Neuronal stem cell (in vitro differentiated cells): ENCODE data around the gene RNF17.
"Not testable (repeated sequence)": the region's sequence is repeated elsewhere in the genome, so short reads cannot be mapped to it uniquely, and the experiment has no call there.

Source experiments
- DNase-seq: peaks from one replicate; pipeline ENCODE4 v3.0.0-alpha.2; 2013; ENCODE audit warnings: low spot score
- H2AFZ ChIP-seq: one replicate; pipeline ENCODE4 v1.6.1; 2013; ENCODE audit warnings: mild to moderate bottlenecking, low read length, inconsistent platforms
- H2AK5ac ChIP-seq: 2 replicates; pipeline ENCODE4 v1.6.1; 2013; ENCODE audit warnings: low read depth, mild to moderate bottlenecking, inconsistent platforms, low read length, moderate library complexity, mixed read lengths
- H2BK120ac ChIP-seq: 2 replicates; pipeline ENCODE4 v1.6.1; 2013; ENCODE audit warnings: low read depth, mild to moderate bottlenecking, inconsistent platforms, low read length, moderate library complexity, mixed read lengths
- H2BK12ac ChIP-seq: one replicate; pipeline ENCODE4 v1.6.1; 2013; ENCODE audit warnings: low read length, inconsistent platforms
- H2BK15ac ChIP-seq: 2 replicates; pipeline ENCODE4 v1.6.1; 2013; ENCODE audit warnings: mild to moderate bottlenecking, low read length, inconsistent platforms, mixed read lengths
- H2BK5ac ChIP-seq: one replicate; pipeline ENCODE4 v1.6.1; 2013; ENCODE audit warnings: inconsistent platforms, mild to moderate bottlenecking, low read length, moderate library complexity
- H3K14ac ChIP-seq: one replicate; pipeline ENCODE4 v1.6.1; 2013; ENCODE audit warnings: low read length, inconsistent platforms
- H3K18ac ChIP-seq: 2 replicates; pipeline ENCODE4 v1.6.1; 2013; ENCODE audit warnings: low read length, inconsistent platforms
- H3K23ac ChIP-seq: 2 replicates; pipeline ENCODE4 v1.6.1; 2013; ENCODE audit warnings: low read depth, mild to moderate bottlenecking, mixed read lengths, low read length, inconsistent platforms; ENCODE audit not compliant: poor library complexity
- H3K27ac ChIP-seq: replicated peaks from 3 replicates; pipeline ENCODE4 v1.5.1; 2013; ENCODE audit warnings: low read length, inconsistent platforms
- H3K27me3 ChIP-seq, 3 experiments: 2 replicates each; pipeline ENCODE4 v1.6.1; 2013; ENCODE audit warnings: low read length in 3 of 3, mild to moderate bottlenecking in 2 of 3, inconsistent platforms in 1 of 3, low read depth in 1 of 3, mixed read lengths in 1 of 3, moderate library complexity in 1 of 3; ENCODE audit not compliant: control insufficient read depth in 3 of 3, insufficient read depth in 3 of 3
- H3K36me3 ChIP-seq, 2 donors: replicated peaks in 1 of 2; 2 replicates each; pipeline ENCODE4 v1.6.1; 2013; ENCODE audit warnings: low read length in 2 of 2; ENCODE audit not compliant: control insufficient read depth in 2 of 2, insufficient read depth in 2 of 2
- H3K4ac ChIP-seq: 2 replicates; pipeline ENCODE4 v1.6.1; 2013; ENCODE audit warnings: inconsistent platforms, mild to moderate bottlenecking, low read length, moderate library complexity
- H3K4me1 ChIP-seq, 2 donors: 1 replicate in 1 of 2; 2 replicates in 1 of 2; pipeline ENCODE4 v1.6.1; 2013; ENCODE audit warnings: low read length in 2 of 2, low read depth in 1 of 2; ENCODE audit not compliant: control insufficient read depth in 2 of 2, insufficient read depth in 1 of 2
- H3K4me2 ChIP-seq: one replicate; pipeline ENCODE4 v1.6.1; 2013; ENCODE audit warnings: mild to moderate bottlenecking, low read length, inconsistent platforms; ENCODE audit not compliant: insufficient read depth, poor library complexity, severe bottlenecking
- H3K4me3 ChIP-seq, 2 donors: 2 replicates each; pipeline ENCODE4 v1.5.1; 2013; ENCODE audit warnings: low read length in 2 of 2, mild to moderate bottlenecking in 2 of 2, inconsistent platforms in 1 of 2, moderate library complexity in 1 of 2
- H3K79me1 ChIP-seq: one replicate; pipeline ENCODE4 v1.6.1; 2013; ENCODE audit warnings: low read depth, mild to moderate bottlenecking, inconsistent platforms, low read length, moderate library complexity
- H3K9ac ChIP-seq: one replicate; pipeline ENCODE4 v1.6.1; 2013; ENCODE audit warnings: mild to moderate bottlenecking, low read depth, low read length, inconsistent platforms; ENCODE audit not compliant: poor library complexity
- H3K9me3 ChIP-seq, 2 donors: replicated peaks in 1 of 2; 2 replicates each; pipeline versions ENCODE3 to v1.6.1; 2013; ENCODE audit warnings: low read length in 2 of 2, mild to moderate bottlenecking in 2 of 2, inconsistent platforms in 1 of 2, low read depth in 1 of 2, mixed read lengths in 1 of 2, moderate library complexity in 1 of 2; ENCODE audit not compliant: control insufficient read depth in 2 of 2, insufficient read depth in 1 of 2
- H4K8ac ChIP-seq: one replicate; pipeline ENCODE4 v1.6.1; 2013; ENCODE audit warnings: low read depth, mild to moderate bottlenecking, inconsistent platforms, low read length, moderate library complexity
- H4K91ac ChIP-seq: one replicate; pipeline ENCODE4 v1.6.1; 2013; ENCODE audit warnings: low read length, low read depth, mild to moderate bottlenecking, inconsistent platforms; ENCODE audit not compliant: poor library complexity
- WGBS, 2 donors: extraction: QIAGEN DNeasy Blood & Tissue Kit; methylation state at CpG; one replicate each; pipeline ENCODE4 v1.1.7; 2013; ENCODE audit warnings: missing lambda C conversion rate in 2 of 2, mixed read lengths in 1 of 2; ENCODE audit not compliant: insufficient read length in 2 of 2, insufficient replicate concordance in 1 of 2; ENCODE audit errors: extremely low coverage in 2 of 2; 5-methylcytosine and 5-hydroxymethylcytosine counted together

Gene RNF17

GRCh38 chr13:24821207-24821606 lies 57.2 kb downstream of the RNF17 start:
- no peak overlapping the region for H3K9ac ChIP-seq
- DNase-seq: no peak
- no peak overlapping the region for H3K18ac ChIP-seq
- H2AFZ ChIP-seq: no peak overlapping the region
- no peak overlapping the region for H4K91ac ChIP-seq
- H3K36me3 ChIP-seq: no peaks in the 10 kb centered on the region
- no peak overlapping the region for H2AK5ac ChIP-seq
- no peak overlapping the region for H2BK12ac ChIP-seq
- H3K4me2 ChIP-seq: no peak overlapping the region
- H3K4ac ChIP-seq: no peak overlapping the region
- H3K27me3 ChIP-seq: no peaks in the 10 kb centered on the region
- H3K27ac ChIP-seq: no peak overlapping the region
- no peak overlapping the region for H2BK5ac ChIP-seq
- H3K4me1 ChIP-seq: no peaks in the 10 kb centered on the region
- no peaks in the 10 kb centered on the region for H3K79me1 ChIP-seq
- H3K23ac ChIP-seq: no peak overlapping the region
- H3K14ac ChIP-seq: no peak overlapping the region
- WGBS, 2 donors: no CpG with 5 or more reads among the region's 2 CpGs
- no peak overlapping the region for H3K4me3 ChIP-seq
- H2BK15ac ChIP-seq: no peak overlapping the region
- H2BK120ac ChIP-seq: no peak overlapping the region
- peaks cover 0 to 3% of the 10 kb centered on the region in 2 donors for H3K9me3 ChIP-seq
- no peak overlapping the region for H4K8ac ChIP-seq

GRCh38 chr13:24822640-24823039 lies 58.7 kb downstream of the RNF17 start:
- no CpG with 5 or more reads among the region's 5 CpGs for WGBS, 2 donors
- H3K4ac ChIP-seq: no peak overlapping the region
- no peak overlapping the region for H2AK5ac ChIP-seq
- no peak overlapping the region for H2AFZ ChIP-seq
- no peak overlapping the region for H2BK12ac ChIP-seq
- H3K4me3 ChIP-seq: no peak overlapping the region
- no peak overlapping the region for H4K8ac ChIP-seq
- DNase-seq: no peak
- H3K23ac ChIP-seq: no peak overlapping the region
- H3K36me3 ChIP-seq: no peaks in the 10 kb centered on the region
- no peaks in the 10 kb centered on the region for H3K79me1 ChIP-seq
- no peak overlapping the region for H2BK15ac ChIP-seq
- no peaks in the 10 kb centered on the region for H3K27me3 ChIP-seq
- H2BK120ac ChIP-seq: no peak overlapping the region
- no peak overlapping the region for H3K18ac ChIP-seq
- no peak overlapping the region for H4K91ac ChIP-seq
- H3K4me1 ChIP-seq: no peaks in the 10 kb centered on the region
- peaks cover 0 to 3% of the 10 kb centered on the region in 2 donors for H3K9me3 ChIP-seq
- no peak overlapping the region for H3K9ac ChIP-seq
- H3K14ac ChIP-seq: no peak overlapping the region
- H3K27ac ChIP-seq: no peak overlapping the region
- no peak overlapping the region for H3K4me2 ChIP-seq
- H2BK5ac ChIP-seq: no peak overlapping the region

- H3K4me3 ChIP-seq, H4K91ac ChIP-seq, H3K4ac ChIP-seq, H3K27me3 ChIP-seq, H3K9ac ChIP-seq, H3K27ac ChIP-seq, H3K23ac ChIP-seq, H3K36me3 ChIP-seq, H3K4me1 ChIP-seq, H2BK120ac ChIP-seq, H4K8ac ChIP-seq, H3K9me3 ChIP-seq, H2BK5ac ChIP-seq, H3K18ac ChIP-seq, DNase-seq, H3K14ac ChIP-seq, H2BK12ac ChIP-seq, H2AFZ ChIP-seq, H3K4me2 ChIP-seq, H2AK5ac ChIP-seq, H3K79me1 ChIP-seq, H2BK15ac ChIP-seq: not testable (repeated sequence)
- WGBS, 2 donors: no CpG with 5 or more reads among the region's 5 CpGs
These were observed 59.2 kb downstream of the RNF17 start for GRCh38 chr13:24823122-24823710.

- Histone ChIP-seq H3K79me1 (no peaks in the 10 kb centered on the region), H4K91ac (no peak overlapping the region), H3K18ac (no peak overlapping the region), H2AFZ (no peak overlapping the region), H3K4ac (no peak overlapping the region), H2BK15ac (no peak overlapping the region), H3K27me3 (no peaks in the 10 kb centered on the region), H2BK5ac (no peak overlapping the region), H3K9ac (no peak overlapping the region), H3K4me3 (no peak overlapping the region), H3K23ac (no peak overlapping the region), H3K14ac (no peak overlapping the region), H4K8ac (no peak overlapping the region), H2BK120ac (no peak overlapping the region), H3K4me1 (peaks cover 0 to 4% of the 10 kb centered on the region in 2 donors), H3K4me2 (no peak overlapping the region), H3K36me3 (no peaks in the 10 kb centered on the region), H3K27ac (no peak overlapping the region), H2AK5ac (no peak overlapping the region), H2BK12ac (no peak overlapping the region), H3K9me3 (no peaks in the 10 kb centered on the region)
- WGBS, 2 donors: no CpG with 5 or more reads among the region's 1 CpG
- DNase-seq: no peak
These were observed 63.8 kb downstream of the RNF17 start for GRCh38 chr13:24827799-24828198.
